HL-60/S4 (cell line): Measurements from ENCODE around the gene DPH6.
"Not testable (repeated sequence)": the region's sequence is repeated elsewhere in the genome, so short reads cannot be mapped to it uniquely, and the experiment has no call there.

Experiments used
- in situ Hi-C: fragments of 300-500 bp; cut with MboI; formaldehyde crosslinking; loops from 2 replicates; pipeline ENCODE4 v1.14.3; 2022; ENCODE audit warnings: low sequenced_read_pairs

DPH6 gene, protein sequence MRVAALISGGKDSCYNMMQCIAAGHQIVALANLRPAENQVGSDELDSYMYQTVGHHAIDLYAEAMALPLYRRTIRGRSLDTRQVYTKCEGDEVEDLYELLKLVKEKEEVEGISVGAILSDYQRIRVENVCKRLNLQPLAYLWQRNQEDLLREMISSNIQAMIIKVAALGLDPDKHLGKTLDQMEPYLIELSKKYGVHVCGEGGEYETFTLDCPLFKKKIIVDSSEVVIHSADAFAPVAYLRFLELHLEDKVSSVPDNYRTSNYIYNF

DNA sequence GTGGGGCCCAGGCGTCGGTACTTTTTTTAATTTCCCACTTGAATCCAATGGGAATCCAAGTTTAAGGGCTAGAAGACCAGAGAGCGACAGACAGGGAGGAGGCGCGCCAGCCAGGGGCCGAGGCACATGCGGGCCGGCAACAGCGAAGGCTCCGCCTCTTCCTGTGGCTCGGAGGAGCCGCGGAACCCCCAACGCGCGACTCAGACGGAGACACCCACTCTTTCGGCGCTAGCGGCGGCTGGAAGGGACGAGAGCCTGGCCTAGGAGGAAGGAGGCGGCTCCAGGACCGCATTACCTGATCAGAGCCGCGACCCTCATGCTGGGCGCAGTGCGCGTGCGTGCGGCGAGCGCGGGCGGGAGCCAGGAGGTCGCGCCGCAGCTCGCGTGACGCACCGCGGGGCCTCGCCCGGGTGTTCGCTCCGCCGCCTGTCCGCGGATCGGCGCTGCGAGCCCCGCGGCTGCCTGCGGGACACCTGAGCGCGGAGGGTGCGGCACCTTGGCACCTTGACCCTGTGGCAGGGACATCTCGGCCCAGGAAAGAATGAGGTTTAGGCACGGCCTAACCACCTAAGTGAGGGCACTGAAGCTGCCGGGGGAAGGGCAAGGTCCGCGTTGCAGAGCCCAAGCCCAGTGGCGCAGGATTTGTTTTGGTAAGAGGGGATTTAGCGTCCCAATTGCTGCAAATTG is at the start of gene DPH6:
TSS of gene DPH6 (minus strand) at position 342 of the 687 bp plus-strand sequence. CDS start at position 318, 24 bp downstream.
- in situ Hi-C loops = no loop called here

DNA sequence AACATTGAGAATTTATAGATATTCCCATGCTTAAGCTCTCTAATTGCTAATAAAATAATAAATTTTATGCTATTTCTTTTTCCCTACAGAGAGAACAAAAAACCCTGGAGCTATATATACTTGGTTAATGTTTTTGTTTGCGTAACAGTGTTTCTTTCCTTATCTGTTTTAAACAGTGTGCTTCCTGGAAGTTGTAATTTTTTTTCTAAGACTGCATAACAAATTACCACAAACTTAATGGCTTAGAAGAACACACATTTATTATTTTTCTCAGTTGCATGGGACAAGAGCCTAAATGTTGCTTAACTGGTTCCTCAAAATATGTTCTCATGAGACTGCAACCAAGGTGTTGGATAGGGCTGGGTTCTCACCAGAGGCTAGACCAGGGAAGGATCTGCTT is 49.7 kb upstream of the DPH6 start:
- in situ Hi-C loops = no loop called here

DNA sequence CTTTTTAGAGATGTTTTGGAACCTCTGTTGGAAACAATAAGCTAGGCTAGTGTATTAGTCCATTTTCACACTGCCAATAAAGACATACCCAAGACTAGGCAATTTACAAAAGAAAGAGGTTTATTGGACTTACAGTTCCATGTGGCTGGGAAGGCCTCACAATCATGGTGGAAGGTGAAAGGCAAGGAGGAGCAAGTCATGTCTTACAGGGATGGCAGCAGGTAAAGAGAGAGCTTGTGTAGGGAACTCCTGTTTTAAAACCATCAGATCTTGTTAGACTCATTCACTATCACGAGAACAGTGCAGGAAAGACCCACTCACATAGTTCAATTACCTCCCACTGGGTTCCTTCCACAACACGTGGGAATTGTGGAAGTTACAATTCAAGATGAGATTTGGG is 46.0 kb upstream of the DPH6 start:
- in situ Hi-C loops = not testable (repeated sequence)

DNA sequence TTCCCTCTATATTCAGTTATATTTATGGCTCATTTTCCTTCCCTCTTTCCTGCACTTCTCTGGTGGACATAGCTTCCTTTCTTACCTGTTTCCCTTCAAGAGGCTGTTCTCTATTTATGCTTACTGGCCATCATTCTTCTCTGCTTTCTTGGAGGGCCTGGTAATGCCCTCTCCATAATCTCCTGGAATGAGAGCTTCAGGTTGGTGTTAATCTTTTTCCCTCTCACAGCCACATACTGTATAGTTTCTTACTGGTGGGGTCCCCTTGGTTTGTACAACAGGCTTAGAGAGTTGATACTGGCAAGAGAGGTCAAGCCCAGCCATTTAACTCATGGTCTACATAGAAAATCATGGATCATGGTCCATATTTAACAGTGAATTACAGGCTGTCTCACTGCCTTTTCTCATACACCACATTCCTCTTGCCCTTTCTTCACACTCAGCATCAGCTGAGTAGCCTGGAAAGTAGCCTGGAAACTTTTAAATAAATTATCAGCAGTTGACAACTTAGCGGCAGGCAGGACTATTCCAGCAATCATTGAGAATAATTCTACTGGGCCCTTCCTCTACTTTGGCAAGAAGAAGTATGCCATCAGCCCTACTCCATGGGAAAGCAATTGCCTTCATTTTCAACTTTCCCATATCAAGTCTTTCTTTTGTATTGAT is 38.0 kb upstream of the DPH6 start:
- in situ Hi-C loops = no loop called here

DNA sequence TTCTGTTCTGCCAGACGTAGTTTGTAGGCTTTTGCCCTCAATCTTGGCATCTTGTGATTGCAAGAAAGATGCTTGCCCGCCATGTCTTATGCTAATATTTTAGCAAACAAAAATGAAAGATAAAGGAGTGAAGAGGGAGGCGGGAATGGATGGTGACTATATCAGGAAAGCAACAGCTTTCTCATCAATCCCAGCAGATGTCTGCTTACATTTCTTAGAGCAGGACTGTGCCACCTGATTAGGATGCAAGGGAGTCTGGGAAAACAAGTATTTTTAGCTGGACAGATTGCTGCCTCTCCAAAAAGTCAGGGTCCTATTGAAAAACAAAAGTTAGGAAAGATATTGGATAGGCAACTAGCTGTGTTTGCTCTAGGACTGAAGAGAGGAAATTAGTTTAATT is 34.6 kb upstream of the DPH6 start:
- in situ Hi-C loops = no loop called here

DNA sequence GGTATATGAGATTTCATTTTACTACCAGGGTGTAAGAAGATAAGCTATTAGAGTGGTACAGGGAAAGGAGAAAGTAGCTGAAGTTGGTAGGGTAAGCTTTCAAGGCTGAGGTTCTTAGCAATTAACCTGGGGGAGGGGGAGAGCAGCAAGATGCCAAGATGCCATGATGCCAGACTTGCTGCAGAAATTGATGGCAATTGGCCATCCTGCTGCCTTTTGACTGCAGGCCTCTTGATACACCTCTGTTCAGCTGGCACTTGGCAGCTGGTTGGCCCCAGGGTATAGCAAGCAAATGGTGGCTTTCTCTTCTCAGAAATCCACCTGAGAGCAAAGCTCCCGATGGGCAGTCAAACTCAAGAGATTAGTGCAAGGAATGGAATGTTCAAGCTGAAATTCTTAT is 21.4 kb upstream of the DPH6 start:
- in situ Hi-C loops = no loop called here

DNA sequence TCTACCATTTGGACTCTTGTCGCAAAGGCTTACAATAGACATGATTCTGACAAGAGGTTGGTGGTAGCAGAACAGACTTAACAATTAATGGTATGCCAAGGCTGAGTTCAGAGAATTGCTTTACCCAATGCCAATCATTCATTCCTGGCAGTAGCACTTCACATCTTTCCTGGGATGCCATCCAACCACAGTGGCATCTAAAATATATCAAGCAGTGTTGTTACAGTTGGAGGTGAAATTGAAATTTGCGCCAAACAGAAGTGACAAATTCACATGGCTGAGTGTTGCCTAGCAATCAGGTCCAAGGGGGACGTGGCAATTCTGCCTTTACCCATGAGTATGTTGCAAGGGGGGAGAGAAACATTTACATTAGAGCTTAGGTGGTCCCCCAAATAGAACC is 21.0 kb upstream of the DPH6 start:
- in situ Hi-C loops = no loop called here

DNA sequence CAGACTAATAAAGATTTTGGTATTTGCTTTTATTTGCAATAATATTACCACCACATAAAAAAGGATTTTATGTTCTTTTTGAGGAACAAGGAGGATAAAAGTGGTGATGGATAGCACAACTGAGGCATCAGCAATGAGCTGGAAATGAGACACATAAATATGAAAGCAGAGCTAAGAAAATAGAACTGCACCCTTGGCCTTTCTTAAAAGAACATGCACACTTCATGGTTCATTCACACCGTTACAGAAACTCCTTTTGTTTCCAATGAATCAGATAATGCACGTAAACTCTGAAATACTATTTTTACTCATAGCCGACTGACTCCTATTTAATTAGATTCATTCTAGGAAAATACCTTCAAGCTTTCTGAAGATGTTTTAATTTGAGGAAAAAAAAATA is 19.9 kb upstream of the DPH6 start:
- in situ Hi-C loops = no loop called here

DNA sequence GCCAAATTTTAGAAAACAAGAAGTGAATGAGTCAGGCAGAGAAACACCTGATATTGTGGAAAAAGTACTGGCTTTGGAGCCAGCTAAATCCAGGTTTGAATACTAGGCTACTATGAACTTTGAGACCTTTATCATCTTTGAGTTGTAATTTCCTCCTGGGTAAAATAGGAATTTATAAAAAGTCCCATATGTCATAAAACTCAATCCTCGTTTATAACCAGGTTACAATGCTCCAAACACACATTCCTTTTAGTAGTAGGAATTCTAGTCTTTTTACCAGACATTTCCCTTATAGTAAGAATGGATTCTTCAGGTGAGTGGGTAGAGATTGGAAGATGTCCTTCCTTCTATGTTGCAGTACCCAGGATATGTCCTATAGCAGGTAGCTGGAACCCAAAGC is 16.7 kb upstream of the DPH6 start:
- in situ Hi-C loops = no loop called here

DNA sequence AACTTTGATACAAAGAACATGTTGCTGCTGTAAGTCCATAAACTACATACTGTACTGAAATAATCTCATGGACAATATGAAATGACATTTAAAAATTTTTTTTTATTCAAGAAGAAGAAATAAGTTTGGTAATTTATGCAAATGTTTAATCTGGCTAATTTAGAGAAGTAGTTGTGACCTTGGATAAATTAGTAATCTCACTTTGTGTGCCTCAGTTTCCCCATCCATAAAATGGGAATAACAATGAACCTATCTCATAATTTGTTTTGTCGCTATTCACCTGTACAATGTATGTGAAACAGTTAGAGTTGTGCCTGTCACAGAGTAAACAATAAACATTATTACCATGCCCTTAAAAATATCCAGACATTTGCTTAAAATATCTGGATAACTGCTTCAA is 15.3 kb upstream of the DPH6 start:
- in situ Hi-C loops = no loop called here

DNA sequence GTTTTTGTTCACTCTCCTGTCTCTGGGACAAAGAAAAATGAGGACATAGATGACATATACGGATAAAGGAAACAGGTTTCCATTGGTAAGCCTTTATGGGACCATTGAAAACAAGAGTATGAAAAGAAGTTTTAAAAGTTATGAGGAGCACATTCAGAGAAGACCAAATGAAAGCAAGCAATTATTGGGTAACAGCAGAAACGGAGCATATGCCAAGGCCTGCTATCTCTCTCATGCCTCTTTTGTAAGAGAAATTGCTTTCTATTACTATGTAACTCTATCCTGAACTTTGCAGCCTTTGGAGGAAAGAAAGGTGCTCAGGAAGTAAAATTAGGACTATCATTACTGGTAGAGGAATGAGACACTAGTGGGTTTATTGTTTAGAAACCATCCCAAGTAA is 14.9 kb upstream of the DPH6 start:
- in situ Hi-C loops = no loop called here

DNA sequence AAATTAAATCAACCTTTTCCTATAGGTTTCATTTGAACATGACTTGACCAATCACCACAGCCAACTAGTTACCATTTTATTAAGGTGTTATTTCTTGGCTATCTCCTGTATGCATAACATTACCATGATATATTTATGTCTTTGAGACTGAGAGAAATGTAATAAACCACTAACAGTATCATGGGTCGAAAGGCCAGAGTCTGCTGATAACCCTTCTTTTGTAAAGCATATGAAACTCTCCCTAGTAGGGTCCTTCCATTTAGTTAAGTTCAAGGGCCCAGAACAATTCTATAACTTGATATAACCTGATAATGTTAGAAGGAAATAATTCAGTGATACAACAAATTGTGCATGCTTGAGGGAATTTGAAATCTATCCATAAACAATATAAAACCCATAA is 14.3 kb upstream of the DPH6 start:
- in situ Hi-C loops = no loop called here

DNA sequence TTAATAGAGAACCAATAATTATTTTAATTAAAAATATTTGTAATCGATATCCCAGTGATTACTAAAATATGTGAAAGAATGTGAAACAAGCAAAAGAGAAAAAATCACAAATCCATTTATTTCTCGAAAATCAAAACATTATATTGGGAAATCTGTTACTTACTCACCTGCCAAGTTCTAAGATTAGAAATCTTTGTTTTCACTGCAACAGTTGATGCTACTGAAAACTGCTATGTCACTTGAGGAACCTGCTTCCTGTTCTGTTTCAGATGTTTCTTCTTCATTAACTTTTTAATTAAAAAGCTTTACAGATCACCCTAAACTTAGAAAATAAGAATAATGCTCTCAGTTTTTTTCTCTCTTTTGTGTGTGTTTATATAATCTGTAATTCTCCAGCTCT is 13.7 kb upstream of the DPH6 start:
- in situ Hi-C loops = no loop called here

DNA sequence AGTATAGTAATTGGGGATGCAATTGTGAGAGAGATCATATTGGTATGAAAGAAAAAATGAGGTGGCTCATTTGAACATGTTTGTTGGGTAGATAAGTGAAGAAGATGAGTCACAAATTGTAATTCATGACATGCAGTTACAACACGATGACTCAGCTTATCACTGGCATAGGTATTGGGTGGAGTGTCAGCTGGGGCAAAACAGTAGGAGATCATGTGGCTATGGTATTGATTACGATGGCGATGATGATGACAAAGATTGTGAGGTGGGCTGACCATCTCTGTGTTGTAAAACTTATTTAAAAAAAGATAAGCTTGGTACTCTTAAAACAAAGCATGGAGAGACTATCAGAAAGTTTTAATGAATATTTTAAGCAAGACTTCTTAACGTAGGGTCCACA is 11.6 kb upstream of the DPH6 start:
- in situ Hi-C loops = no loop called here

DNA sequence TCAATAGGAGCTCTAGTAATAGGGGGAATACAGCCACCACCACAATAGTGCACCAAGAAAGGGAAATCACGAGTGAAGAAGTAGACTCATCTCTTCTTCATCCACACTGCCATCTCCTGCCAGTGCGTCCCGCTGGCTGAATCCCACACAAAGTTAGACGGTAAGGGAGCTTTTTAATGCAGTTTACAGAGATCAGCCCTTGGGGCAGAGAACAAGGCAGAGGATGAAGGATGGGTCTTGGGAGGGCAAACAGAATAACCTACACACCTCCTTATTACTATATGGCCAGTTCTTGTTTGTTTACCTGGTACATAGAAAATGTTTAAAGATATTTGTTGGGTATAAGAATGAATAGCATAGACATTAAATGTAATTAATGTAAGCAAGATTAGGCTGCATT is 11.0 kb upstream of the DPH6 start:
- in situ Hi-C loops = no loop called here

DNA sequence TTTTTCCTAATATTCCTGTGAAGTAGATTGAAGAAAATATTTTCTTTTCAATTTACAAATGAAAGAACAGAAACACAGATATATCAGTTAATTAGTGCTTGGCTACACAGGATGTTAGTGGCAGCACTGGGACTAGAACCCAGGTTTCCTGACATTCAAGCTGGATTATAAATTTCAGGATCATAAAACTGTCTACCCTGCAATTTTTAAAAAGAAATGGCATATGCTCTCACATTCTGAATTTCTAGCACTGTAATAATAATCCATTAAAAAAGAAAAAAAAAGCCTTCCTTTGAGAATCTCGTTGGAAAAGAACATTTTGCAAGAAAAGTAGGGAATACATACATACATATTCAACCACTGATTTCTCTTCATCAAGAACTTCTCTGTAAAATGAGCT is 9.3 kb upstream of the DPH6 start:
- in situ Hi-C loops = no loop called here

DNA sequence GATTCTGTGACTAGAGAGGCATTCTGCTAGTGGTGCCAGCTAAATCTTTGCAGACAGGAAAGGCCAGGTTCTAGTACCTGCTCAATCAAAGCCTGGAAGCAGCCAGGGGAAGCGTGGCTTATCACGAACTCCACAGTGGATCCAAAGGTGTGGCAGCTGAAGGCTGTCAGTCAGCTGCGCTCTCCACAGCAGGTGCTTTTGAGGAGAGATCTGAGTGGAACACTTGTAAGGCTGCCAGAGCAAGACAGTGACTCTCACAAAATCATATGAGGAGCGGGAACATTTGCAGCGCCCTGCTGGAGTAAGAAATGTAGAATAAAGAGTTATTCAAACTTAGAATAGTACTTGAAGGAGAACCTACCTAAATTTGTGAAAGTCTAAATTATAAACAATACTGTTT is 5.0 kb upstream of the DPH6 start:
- in situ Hi-C loops = no loop called here

DNA sequence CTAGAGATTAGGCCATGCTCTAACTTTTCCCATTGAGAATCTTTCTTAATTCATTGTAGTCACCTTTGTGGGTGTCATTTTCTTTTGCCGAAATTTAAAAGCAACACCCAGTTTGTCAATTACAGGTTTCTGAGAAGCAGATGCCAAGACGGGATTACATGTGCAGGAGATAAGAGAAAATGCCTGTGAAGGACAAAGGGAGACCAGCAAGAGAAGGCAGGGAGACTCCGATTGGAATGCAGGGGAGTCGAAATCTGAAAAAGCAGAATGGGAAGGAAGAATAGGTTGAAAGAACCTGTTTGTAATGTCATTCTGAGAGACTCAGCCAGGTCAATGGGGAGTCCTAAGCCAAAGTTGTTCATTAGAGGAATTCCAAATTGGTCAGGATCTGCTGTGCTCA is 3.6 kb upstream of the DPH6 start:
- in situ Hi-C loops = no loop called here

DNA sequence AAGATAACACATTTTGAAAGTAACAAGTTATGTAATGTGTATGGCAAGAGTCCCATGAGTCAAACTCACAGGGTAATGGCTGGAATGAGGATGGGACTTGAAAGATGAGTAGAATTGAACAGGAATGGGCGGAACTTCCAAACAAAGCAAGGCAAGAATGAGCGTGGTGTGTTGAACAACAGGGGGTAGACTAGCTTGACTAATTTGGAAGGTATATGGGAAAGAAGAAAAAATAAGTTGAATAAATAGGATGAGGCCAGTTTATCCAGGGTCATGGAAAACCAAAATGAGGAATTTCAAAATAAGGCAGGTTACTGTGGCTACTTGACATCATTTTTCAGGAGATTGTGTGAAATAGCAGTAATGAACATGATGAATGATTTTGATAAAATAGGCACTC is 2.5 kb upstream of the DPH6 start:
- in situ Hi-C loops = no loop called here

DNA sequence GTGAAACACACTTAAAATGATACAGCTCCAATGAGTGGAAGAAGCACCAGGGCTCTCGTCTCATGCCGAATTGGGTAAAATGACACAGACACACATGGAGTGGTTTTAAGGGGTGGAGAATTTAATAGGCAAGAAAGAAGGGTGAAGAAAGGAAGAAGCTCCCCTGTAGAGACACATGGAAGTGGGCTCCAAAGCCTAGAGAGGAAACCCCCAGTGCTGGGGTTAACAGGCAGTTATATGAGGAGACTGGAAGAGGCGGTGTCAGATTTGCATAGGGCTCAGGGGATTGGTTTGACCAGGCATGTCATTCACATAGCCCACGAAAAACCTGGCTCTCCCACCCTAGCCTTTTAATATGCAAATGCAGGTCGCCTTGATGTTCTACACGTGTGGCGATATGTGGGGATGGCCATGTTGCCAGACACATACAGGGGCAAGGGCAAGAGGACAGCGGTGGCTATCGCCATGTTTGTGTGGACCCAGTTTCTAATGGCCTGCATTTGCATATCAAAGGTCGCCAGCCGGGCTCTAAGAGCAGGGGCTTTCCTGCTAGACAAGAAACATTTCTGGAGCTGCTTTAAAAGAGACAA is 1.9 kb upstream of the DPH6 start:
- in situ Hi-C loops = no loop called here

DNA sequence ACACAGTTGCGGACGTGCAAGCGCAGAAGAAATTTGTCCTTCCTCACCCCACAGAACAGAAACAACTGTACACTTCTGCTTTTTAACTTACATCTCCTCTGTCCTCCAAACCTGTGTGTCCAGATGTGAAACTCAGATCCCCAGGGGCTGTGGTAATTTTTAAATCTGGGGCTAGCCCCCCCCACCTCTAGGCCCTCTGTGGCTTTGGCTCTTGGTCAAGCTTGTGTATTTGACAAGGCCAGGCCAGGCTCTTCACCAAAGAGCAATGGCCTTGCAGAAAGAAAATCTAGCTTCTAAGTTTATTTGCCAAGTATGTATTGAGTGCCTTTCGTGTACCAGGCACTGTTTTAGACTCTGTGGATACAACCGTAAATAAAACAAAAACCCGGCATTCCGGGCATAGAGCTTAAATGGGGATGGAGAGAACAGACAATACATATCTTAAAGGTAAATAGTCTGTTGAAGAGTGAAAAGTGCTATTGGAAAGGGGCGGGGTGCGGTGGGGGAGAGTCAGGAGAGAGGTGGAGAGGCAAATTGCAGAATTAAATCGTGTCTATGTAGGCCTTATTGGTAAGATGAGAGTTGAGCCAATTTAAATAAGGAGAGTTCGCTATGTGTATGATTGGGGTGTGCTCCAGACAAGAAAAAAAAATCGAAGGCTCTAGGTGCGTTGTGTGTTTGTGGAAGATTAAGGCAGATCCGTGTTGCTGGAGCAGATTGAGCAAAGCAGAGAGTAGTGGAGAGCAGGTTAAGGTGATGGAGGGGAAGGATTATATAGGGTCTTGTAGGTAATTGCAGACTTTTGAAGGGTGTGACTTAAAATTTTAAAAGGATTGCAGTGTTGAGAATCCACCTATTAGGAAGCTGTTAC is 781 bp upstream of the DPH6 start:
- in situ Hi-C loops = no loop called here
